HG02588 (cell line): ENCODE data around the gene GSTO1.

Source experiments
- ATAC-seq: cut with Tn5 transposase; IDR thresholded peaks from one replicate; pipeline ENCODE4 v1.9.1; 2021; ENCODE audit warnings: mild to moderate bottlenecking, moderate library complexity; ENCODE audit not compliant: unreplicated experiment

GSTO1 gene

DNA sequence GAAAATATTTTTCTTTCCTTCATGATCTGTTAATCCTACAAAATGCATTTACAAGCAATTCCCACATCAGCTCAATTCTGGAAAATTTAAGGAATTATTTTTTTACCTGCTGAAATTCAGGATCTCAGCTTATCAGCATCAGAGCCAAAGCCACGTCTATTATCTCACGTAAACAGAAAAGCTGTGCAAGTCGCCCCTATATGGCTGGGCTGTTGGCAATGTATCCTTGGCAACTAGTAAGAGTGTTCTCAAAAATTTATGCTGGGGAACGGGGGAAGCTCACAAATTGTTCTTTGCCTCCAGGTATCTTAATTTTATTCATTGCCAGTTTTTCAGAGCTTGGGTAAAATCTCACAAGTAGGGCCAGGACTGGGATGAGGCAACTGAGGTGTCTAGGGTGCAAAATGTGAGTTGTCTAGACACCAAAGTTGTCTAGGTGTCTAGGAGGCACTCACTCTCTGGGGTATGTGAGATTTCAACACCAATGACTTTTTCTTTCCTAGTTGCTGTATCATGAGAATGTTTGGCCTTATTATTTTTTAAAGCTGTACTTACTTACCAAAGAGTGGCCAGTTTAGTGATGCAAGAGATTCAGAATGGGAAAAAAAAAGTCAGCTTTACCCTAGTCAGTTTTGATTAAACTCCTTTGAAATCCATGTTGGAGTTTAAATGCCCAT, 19.3 kb downstream of the GSTO1 start:
- no peak for ATAC-seq

DNA sequence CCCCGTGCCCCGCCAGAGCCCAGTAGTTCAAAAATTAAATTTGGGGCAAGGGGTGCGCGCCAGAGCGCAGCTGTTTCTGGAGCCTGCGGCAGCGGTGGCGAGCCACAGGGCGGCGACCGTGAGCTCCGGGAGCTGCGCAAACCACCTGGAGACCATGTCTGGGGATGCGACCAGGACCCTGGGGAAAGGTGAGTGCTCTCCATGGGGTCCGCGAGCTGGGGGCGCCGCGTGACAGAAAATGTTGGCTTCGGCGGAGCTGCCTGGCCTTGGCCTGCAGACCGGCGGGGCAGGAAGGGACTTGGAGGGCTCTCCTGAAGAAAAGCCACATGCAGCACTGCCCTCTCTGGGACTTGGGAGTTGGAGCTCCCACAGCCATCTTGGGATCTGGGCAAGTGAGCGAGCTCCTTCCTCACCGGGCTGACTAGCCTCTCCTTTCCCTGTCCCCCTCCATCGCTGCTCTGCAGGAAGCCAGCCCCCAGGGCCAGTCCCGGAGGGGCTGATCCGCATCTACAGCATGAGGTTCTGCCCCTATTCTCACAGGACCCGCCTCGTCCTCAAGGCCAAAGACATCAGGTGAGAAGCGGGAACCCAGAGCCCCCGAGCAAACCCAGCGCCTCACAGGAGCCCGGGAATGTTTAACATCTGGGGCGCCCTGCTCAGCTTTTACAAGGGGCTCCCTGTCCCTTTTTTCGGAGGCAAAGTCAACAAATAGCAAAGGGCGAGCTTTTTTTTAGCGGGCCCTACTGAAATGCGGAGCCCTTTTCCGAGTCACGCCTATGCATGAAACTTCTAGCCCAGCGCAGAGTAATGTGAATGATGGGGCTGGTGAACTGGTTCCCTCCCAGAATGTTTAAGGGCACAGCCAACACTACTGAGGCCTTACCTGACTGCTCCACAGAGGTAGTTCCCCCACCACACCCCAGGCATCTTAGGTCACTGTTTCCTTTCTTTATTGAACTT, 20.4 kb downstream of the GSTO1 start:
- no peak for ATAC-seq

DNA sequence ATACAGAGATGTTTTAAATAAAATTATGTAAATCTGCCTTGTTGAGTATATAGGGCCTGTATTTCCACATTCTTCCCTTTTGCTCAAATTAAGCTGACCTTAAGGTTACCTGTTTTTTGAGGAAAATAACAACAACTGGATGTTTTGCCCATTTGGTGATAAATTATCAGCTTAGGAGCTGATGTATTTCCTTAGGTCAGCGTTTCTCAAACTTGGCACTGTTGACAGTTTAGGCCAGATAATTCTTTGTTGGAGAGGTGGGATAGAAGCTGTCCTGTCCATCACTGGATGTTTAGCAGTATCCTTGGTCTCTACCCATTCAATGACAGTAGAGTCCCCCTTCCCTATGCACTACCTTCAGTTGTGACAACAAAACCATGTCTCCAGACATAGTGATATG, 21.5 kb downstream of the GSTO1 start:
- ATAC-seq, result no peak

DNA sequence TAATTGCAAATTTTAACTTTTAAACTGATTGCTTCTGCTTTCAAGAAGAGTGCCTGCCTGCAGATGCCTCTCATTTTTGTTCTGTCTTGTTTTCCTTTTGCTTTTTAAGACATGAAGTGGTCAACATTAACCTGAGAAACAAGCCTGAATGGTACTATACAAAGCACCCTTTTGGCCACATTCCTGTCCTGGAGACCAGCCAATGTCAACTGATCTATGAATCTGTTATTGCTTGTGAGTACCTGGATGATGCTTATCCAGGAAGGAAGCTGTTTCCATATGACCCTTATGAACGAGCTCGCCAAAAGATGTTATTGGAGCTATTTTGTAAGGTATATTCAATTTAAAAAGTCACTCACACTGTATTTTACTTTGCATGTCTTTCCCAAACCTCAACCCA, 23.1 kb downstream of the GSTO1 start:
- ATAC-seq, result no peak

DNA sequence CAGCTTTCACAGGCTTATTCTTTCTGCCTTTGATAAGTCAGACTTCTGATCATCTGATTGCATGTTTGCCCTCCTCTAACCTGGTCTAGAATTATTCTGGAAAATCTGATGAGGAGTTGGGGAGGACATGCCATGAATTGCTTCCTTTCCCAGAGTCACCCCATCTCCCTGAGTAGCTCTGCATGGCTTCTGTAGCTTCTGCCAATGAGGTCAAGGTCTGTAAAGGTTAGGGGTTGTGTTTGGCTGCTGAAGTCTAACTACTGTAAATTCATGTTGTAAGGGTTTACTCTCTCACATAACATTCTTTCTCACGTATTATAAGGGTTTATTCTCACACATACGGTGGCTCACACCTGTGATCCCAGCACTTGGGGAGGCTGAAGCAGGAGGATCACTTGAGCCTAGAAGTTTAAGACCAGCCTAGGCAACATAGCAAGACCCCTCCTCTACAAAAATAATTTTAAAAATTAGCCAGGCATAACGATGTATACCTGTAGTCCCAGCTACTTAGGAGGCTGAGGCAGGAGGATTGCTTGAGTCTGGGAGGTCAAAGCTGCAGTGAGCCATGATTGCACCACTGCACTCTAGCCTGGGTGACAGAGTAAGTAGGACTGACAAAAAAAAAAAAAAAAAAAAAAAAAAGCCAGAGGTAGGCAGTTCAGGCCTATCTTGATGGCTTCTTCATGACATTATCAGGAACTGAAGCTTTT, 25.0 kb downstream of the GSTO1 start:
- ATAC-seq, result no peak

DNA sequence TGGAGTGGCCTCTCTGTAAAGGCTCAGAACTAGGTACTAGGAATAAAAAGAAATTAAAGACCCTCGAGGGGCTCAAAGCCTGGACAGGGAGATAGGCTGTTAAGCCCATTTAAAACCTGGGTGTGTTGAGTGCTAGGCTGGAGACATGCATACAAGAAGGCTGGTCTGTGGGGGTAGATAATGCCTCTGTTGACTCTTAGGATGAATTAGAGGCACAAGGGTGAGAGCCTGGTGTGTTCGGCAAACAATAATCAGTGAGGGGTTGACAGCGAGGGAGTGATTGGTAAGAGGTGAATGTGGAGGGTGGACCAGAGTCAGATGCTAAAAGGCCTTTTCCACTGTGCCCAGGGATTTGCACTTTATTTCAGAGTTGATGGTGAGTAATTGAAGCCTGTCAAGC, 27.0 kb downstream of the GSTO1 start:
- ATAC-seq, result no peak

DNA sequence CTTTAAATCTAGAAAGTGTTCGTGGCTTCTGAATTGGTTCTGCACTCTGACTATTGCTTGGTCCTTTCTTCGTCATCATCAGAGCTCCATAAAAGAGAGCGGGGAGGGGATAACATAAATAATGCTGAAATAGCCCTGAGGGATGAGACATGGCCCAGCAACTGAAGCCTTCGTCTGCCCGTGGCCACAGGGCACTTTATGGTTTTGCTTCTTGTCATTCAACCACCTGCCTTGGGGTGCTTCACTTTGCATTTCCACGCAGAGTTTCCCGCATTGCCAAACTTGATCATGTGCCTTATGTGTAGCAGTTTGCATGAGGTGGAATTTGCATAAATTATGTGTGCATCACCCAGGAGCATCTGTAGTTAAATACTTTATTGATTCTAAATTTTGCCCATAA, 30.2 kb downstream of the GSTO1 start:
- ATAC-seq, result no peak

DNA sequence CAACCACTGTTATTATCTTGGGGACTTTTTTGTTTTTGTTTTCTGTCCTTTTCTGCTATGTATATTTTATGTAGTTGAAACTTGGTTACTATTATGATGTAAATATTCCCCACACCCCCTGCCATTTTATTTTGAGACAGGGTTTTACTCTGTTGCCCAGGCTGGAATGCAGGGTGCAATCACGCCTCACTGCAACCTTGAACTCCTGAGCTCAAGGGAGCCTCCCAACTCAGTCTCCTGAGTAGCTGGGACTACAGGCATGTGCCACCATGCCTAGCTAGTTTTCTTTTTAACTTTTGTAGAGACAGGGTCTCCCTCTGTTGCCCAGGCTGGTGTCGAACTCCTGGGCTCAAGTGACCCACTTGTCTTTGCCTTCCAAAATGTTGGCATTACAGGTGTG, 32.2 kb downstream of the GSTO1 start:
- no peak for ATAC-seq

DNA sequence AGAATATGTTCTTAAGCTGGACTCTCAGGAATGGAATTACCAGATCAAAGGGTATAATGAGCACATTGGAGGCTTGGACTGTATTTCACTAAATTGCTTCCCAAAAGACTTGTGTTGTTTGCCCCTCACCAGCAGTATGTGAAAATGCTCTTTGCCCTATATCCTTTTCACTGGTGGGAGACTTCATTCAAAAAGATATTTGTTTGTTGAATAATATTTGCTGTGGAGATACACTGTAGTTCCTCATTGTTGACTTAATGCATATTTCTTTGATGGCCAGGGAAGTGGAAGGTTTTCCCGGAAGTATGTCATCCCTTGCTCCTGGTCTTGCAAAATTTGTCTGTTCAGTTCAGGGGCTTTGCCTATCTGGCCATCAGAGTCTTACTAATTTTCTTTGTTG, 33.7 kb downstream of the GSTO1 start:
- no peak for ATAC-seq

DNA sequence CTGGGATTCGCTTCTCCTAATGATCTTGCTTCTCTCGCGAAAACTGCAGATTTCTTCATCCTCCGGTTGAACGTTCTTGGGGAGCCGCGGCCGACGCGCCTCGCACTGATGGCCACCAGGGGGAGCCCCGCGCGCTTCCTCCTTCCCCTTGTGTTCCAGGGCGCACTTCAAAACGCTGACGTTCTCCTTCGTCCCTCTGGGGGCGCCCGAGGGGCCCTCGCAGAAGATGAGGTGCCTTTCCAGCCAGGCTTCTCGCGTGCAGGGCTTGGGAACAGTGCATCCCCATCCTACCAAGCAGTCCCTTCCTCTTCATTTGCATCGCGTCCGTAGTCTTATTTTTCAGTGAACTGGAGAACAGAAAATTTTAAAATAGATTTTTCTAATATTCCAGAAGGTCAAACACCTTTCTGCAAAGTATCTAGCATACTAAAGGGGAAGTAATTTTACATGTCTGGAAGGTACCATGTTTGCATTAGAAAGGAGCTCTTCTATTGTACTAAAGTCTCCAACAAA, 36.8 kb downstream of the GSTO1 start:
- ATAC-seq, result peak; percentile 100

DNA sequence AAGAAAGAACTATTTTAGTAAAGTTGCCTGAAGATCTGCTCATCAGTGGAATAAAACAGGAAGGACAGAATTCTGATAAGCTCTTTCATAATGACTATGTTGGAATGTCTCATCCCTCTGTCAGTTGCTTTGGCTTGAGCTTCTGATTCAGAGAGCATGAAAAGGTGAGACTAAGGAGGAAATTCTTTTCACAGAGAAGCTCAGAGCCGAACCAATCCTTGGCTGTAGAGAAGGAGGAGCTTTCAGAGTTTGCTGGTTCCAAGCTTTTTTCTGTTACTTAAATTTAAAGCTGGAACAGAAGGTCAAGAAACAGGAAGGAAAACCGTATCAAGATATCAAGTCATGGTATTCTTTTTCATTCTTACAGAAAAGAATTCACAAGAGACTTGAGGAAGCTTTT, 38.3 kb downstream of the GSTO1 start:
- no peak for ATAC-seq

DNA sequence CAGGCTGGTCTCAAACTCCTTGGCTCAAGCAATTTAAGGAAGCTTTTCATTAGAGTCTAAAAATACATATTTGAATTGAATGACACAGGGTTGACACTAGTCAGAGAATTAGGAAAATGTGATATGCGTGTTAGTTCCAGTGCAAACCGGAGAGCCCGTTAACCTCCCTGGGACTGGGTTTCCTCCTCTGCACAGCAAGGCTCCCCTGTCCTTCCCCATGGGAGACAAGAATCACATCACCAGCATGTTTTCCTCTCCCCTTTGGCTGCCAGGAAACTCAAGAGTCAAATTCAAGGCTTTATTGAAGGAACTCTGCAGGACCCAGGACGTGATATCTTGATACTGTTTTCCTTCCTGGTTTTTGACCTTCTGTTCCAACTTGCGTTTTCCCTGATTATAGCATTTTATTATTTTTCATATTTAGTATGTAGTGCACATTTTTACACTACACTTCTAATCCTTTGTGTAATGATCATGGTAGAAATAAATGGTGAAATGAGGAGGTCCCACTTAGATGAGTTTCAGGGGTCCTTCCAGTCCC, 39.2 kb downstream of the GSTO1 start:
- ATAC-seq, result no peak

DNA sequence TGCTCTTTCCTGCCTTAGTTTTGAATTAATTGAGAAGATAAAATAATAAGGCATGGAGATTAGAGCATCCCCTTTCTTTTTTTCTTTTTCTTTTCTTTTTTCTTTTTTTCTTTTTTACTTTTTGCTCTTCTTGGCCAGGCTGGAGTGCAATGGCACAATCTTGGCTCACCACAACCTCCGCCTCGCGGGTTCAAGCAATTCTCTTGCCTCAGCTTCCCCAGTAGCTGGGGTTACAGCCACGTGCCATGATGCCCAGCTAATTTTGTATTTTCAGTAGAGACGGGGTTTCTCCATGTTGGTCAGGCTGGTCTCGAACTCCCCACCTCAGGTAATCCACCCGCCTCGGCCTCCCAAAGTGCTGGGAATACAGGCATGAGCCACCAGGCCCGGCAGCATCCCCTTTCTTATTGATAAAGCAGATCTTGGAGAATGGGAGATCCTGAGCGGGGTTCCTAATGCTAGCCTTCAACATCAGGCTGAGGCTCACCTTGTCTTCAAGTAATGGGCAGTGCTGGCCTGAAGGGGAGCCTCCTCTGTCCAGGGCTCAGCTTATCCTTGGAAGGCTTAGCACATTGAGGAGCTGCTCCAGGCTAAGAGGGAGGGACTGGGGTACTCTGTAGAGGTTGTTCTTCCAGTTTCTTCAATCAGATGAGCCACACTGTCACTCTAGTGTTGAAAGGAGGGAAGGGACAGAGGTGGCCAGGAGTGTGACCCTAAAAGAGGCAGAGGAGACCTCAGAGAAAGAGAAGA, 42.2 kb downstream of the GSTO1 start:
- no peak for ATAC-seq

DNA sequence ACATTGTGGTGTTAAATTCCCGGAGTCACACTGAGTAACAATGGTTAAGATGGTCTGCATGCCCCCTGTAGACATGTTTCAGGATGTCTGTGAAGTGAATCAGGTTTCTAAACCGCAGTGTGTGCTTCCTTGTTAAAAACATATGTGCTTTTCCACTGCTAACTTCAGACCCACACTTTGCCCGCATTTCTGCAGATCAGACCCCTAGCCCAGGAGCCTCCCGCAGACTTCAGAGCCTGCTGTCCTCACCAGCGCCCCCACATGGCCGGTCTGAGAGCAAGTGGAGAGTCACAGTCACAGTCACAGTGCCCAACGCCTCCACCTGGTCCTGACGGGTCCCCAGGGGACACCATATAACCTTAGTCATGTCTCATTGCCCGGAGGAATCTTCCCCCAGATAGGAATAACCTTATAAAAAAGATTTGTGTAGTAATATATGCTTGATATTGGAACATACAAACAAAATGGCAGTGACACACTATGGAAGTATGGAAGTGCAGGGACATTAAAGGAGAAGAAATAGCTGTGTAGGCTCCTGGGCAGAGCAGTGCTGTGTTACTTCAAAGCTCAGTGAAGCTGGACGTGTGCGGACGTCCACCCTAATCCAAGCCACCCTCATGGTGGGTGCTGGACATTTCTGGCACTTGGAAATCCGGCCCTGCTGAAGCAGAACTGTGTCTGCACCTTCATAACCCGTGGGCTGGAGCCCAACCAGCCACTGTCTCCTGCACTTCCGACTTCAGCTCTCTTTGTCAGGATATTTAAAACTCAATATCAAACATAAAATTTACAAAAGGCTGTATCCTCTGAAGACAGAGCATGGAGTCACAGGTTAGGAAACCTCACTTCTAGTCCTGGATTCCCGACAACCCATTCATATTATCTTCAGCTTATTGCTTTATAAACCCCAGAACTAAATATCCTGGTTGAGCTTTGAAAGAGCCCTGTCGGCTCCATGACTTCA, 43.3 kb downstream of the GSTO1 start:
- no peak for ATAC-seq

DNA sequence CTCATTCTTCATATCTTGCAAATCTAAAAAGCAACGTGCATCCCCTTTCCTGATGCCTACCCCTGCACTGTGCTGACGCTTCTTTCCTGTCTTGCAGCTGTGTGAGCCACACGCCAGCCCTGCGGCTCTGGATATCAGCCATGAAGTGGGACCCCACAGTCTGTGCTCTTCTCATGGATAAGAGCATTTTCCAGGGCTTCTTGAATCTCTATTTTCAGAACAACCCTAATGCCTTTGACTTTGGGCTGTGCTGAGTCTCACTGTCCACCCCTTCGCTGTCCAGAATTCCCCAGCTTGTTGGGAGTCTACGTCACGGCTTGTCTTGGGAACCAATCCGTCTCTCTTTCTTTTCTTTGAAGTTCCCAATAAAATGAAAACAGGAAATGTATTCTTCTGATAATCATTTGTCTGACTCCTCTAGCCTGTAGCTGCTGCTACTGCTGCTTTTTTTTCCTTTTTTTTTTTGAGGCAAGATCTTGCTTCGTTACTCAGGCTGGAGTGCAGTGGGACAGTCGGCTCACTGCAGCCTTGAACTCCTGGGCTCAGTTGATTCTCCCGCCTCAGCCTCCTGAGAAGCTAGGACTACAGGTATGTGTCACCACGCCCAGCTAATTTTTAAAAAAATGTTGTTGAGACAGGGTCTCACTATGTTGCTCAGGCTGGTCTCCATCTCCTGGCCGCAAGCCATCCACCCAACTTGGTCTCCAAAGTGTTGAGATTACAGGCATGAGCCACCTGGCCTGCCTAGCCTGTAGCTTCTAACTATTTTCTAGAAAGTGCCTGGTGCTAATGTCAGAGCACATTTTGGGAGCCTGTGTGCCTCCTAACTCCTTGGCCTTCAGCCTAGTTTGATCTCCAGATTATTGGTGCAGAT, 44.6 kb downstream of the GSTO1 start:
- ATAC-seq, result no peak

DNA sequence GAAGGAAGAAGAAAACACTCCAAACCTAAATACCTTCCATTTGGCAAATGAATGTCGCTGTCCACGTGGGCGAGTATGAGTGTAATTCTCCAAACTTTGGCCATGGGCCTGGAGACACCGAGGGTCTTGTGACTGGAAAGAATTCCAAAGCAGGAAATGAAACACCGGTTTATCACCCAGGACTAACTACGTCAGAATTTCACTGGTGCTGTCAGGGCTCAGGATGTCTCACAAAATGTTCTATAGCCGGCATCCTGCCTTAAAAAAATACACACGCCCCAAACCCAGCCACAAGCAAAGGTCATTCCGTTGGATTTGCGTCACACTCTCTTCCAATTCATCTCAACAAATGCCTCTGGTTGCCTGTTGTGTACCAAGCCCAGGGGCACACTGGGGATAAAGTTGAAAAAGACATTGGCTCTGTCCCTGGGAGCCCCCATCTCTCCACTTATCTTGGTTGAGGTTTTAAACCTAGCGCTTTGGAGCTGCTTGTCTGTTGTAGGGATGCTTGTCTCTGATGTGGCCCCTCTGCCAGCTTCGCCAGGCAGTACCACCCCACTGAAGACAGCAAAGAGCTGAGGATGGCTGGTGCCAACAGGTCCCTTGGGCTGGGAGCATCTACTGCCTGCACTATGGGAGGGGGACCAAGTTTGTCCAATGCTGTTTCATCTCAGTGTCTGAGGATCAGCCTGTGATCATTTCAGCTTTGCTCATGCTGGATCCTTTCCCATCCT, 45.5 kb downstream of the GSTO1 start:
- no peak for ATAC-seq

DNA sequence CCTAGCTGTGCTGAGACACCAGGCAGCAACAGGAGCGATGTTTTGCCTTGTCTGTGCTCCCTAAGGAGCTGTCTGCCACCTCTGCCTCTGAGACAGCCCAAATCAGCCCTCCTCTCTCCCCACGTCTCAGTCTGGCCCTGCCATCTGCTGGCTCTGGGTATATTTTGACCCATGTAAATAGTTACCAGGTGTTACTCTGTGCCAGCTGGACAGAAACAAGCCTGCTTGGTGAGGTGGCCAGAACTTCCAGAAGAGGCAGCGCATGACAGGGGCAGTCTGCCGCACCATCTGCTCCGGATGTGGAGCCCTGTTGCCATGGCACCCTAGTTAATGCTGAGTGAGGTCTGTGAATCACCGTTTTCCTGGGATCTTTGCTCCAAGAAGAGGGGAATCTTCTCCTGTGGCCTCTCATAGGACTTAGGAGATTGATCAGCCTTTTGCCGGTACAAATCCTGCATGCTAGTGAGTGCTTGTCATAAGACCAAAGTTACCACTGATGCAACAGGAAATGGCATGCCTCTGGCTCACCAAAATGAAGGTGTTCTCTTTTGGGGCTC, 46.1 kb downstream of the GSTO1 start:
- no peak for ATAC-seq
